Stimulated activated CD4-positive, alpha-beta T cell treated with anti-CD3 and anti-CD28 coated beads, TNF-alpha, amount 100 ng/mL, for 4 hours (primary cell): ENCODE results near the gene PCDHGC4.

ENCODE experiments used
- DNase-seq, 3 experiments: peaks; one replicate each; pipeline ENCODE4 v3.0.0-alpha.2; 2020; ENCODE audit warnings: low read depth in 3 of 3

Gene PCDHGC4

DNA sequence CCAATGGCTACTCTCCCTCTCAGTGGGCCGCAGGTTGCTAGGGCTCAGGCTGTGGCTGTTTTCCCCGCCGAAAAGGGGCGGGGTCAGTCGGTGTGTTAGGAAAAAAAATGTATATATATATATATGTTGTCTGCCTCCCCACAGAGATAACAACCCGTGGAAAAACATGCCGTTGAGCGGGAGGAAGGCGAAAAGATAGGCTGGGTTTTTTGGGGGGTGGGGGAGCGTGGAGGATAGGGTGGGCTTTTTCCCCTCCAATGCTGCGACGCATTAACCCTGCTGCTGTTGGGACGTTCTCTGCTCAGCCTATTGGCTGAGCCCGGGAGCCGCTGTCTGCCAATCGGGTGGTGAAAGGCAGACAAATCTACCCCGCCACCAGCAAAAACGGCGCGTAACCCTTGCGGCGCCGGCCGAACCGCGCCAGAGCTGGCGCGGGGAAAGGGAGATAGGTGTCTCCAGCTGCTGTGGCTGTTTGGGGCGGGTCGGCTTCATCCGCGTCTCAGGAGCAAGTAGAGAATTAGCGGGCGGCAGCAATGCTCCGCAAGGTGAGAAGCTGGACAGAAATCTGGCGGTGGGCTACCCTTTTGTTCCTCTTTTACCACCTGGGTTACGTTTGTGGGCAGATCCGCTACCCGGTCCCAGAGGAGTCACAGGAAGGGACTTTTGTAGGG lies at the start of gene PCDHGC4:
Gene PCDHGC4, plus strand, starts transcription at position 390 of the 671 bp plus-strand sequence. Its CDS starts 144 bp downstream, at position 534.
- no peak for DNase-seq

DNA sequence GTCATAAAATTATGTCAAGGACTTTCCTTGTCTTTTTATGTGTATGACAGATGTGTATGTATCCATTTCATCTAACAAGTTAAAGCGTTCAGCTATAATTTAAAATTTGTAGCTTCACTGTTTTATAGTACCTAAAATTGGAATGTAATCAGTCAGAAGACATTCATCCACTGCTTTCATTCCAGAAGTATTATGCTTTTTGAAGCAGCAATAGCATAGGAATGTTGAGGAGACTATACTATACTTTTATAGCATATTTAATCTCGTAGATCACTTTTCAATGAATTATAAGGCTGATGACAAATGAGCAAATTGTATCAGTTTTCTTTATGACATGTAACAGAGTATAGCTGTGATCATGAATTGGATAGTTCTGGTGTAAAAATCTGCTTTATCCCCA lies 47.6 kb upstream of the PCDHGC4 start:
- no peak for DNase-seq

- DNase-seq = no peak
Observed at GRCh38 chr5:141439411-141440141, 45.3 kb upstream of the PCDHGC4 start.

DNA sequence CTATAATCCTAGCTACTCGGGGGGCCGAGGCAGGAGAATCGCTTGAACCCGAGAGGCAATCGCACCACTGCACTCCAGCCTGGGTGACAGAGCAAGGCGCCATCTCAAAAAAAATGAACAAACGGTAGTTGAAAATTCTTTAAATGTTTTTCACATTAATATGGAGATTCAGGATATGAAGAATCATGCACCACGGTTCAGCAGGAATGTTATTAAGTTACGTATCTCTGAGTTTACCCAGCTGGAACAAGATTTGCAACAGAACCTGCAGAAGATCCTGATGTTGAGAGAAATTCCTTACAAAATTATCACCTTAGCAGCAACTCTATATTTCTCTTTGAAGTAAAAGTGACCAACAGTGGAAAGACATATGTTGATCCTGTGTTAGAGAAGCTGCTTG lies 44.5 kb upstream of the PCDHGC4 start:
- DNase-seq = no peak

- no peak for DNase-seq
Observed at GRCh38 chr5:141441571-141442170, 43.2 kb upstream of the PCDHGC4 start.

- DNase-seq = no peak
Observed at GRCh38 chr5:141465351-141465750, 19.5 kb upstream of the PCDHGC4 start.

GRCh38 chr5:141475625-141476131 lies 9.2 kb upstream of the PCDHGC4 start, which contains the start of gene PCDHGC3:
Gene PCDHGC3, plus strand, starts transcription at chr5:141475966. Its CDS starts 151 bp downstream, at chr5:141476117.
- no peak for DNase-seq

DNA sequence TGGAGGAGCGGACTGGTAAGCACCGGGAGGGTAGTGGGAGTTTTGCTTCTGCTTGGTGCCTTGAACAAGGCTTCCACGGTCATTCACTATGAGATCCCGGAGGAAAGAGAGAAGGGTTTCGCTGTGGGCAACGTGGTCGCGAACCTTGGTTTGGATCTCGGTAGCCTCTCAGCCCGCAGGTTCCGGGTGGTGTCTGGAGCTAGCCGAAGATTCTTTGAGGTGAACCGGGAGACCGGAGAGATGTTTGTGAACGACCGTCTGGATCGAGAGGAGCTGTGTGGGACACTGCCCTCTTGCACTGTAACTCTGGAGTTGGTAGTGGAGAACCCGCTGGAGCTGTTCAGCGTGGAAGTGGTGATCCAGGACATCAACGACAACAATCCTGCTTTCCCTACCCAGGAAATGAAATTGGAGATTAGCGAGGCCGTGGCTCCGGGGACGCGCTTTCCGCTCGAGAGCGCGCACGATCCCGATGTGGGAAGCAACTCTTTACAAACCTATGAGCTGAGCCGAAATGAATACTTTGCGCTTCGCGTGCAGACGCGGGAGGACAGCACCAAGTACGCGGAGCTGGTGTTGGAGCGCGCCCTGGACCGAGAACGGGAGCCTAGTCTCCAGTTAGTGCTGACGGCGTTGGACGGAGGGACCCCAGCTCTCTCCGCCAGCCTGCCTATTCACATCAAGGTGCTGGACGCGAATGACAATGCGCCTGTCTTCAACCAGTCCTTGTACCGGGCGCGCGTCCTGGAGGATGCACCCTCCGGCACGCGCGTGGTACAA lies 8.5 kb upstream of the PCDHGC4 start:
- DNase-seq = no peak

- no peak for DNase-seq
Observed at GRCh38 chr5:141477044-141477575, 7.7 kb upstream of the PCDHGC4 start.

GRCh38 chr5:141477815-141478214 lies 7.0 kb upstream of the PCDHGC4 start:
- no peak for DNase-seq

DNA sequence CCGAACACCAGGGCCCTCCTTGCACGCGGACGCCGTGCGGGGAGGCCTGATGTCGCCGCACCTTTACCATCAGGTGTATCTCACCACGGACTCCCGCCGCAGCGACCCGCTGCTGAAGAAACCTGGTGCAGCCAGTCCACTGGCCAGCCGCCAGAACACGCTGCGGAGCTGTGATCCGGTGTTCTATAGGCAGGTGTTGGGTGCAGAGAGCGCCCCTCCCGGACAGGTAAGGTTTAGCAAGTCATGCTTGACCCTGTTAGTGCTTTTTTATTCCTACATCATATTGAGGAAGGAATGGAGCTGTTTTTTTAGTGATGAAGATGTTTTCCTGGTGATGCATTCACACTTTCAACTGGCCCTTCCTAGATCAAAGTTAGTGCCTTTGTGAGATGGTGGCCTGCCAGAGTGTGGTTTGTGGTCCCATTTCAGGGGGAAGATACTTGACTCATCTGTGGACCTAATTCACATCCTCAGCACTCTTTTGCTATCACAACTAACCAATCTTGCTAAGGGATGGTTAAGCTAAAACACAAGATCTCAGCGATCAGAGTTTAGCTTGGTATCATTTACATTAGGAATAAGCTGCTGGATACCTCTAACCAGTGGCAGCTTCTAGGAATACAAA lies 6.4 kb upstream of the PCDHGC4 start:
- DNase-seq = no peak

DNA sequence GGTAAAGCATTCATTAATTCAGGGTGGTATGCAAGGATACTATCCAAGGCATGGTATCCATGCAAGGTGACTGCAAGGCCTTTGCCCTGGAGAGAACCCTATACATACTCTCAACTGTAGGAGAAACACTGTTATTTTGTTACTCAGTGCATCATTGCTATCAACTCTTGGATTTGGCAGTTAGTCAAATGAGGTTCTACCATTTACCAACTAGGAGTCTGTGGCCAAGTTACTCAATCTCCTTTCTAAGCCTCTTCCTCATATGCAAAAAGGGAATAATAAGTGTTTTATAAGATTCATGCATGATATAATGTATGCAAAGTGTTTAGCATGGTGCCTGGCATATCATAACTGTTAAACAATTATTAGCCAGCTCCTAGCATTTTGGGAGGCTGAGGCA lies 5.1 kb upstream of the PCDHGC4 start:
- DNase-seq = no peak

DNA sequence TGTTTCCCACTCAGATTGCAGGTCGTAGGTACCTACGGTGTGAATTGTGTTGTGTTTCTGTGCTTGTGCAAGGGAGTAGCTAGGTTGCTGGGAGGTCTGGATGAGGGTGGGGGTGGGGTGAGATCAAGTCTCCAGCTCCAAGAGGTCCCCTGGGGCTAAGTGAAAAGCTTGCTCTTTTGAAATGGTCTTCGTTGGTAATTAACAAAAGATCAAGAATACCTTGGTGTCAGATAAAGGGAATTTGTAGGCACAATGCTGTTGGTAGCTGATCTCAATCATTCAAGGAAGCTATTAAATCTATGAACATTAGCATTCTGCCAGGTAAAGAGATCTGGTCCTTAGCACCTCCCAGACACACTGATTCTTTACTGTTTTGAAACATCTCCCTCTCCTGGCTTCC lies 928 bp upstream of the PCDHGC4 start:
- DNase-seq = no peak

DNA sequence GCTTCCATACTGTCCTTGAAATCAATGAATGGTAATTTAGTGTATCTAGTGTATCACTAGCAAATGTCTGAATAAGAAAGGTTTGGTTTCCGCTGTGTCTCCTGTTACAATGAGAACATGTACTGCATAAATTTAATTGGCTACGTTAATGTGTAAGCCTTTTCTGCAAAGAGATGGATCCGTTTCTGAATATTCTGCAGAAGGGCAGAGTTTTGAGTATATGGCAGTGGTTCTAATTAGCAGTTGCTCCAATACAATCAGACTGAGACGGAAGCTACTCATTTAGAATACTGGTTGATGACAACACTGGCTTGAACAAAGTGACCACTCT lies 555 bp upstream of the PCDHGC4 start:
- DNase-seq = no peak

GRCh38 chr5:141485321-141486055 lies 658 bp downstream of the PCDHGC4 start:
- DNase-seq = no peak

- no peak for DNase-seq
Observed at GRCh38 chr5:141486091-141486490, 1.3 kb downstream of the PCDHGC4 start.

- DNase-seq = no peak
Observed at GRCh38 chr5:141487131-141487530, 2.3 kb downstream of the PCDHGC4 start.

GRCh38 chr5:141488591-141489561 lies 4.0 kb downstream of the PCDHGC4 start, which contains the start of gene PCDHGC5:
Gene PCDHGC5, plus strand, starts transcription at chr5:141489081. Its CDS starts 160 bp downstream, at chr5:141489241.
- no peak for DNase-seq

DNA sequence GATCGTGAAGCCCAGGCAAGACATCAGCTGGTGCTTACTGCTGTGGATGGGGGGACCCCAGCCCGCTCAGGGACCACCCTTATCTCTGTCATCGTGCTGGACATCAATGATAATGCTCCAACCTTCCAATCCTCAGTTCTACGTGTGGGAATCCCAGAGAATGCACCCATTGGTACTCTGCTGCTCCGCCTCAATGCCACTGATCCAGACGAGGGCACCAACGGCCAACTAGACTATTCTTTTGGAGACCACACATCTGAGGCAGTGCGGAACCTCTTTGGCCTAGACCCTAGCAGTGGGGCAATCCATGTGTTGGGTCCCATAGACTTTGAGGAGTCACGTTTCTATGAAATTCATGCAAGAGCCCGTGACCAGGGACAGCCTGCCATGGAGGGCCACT lies 5.0 kb downstream of the PCDHGC4 start:
- DNase-seq = no peak
